RWPE2 (cell line): ENCODE measurements around the gene GNG4.

Experiments
- ATAC-seq: fragments of 200-7000 bp; cut with Tn5 transposase; 3 replicates; pipeline ENCODE4 v1.9.1; 2021; ENCODE audit warnings: low read depth
- DNase-seq: peaks from one replicate; pipeline ENCODE4 v3.0.0-alpha.2; 2020; ENCODE audit warnings: low spot score
- H3K27ac ChIP-seq: fragments of 450-650 bp; 2 replicates; pipeline ENCODE4 v1.5.1; 2017; ENCODE audit warnings: mild to moderate bottlenecking; ENCODE audit not compliant: poor library complexity, severe bottlenecking
- H3K27me3 ChIP-seq: fragments of 250-450 bp; sonication (Bioruptor Pico); 2 replicates; pipeline ENCODE4 v1.5.1; 2021; ENCODE audit warnings: mild to moderate bottlenecking, moderate library complexity; ENCODE audit not compliant: insufficient read depth, poor library complexity, severe bottlenecking
- H3K36me3 ChIP-seq: fragments of 250-450 bp; sonication (Bioruptor Pico); 2 replicates; pipeline ENCODE4 v1.5.1; 2020; ENCODE audit warnings: low read depth, mild to moderate bottlenecking, moderate library complexity
- H3K4me1 ChIP-seq: fragments of 250-450 bp; sonication (Bioruptor Pico); 2 replicates; pipeline ENCODE4 v1.5.1; 2021; ENCODE audit warnings: mild to moderate bottlenecking, moderate library complexity; ENCODE audit not compliant: insufficient read depth, poor library complexity, severe bottlenecking
- H3K4me3 ChIP-seq: fragments of 250-450 bp; sonication (Bioruptor Pico); 2 replicates; pipeline ENCODE4 v1.5.1; 2021; ENCODE audit warnings: mild to moderate bottlenecking, moderate library complexity; ENCODE audit not compliant: severe bottlenecking
- H3K9me3 ChIP-seq: fragments of 250-450 bp; sonication (Bioruptor Pico); 2 replicates; pipeline ENCODE4 v1.5.1; 2021; ENCODE audit warnings: mild to moderate bottlenecking, moderate library complexity; ENCODE audit not compliant: severe bottlenecking
- CTCF ChIP-seq: fragments of 450-650 bp; IDR thresholded peaks from one replicate; pipeline ENCODE4 v1.5.1; 2017; ENCODE audit warnings: mild to moderate bottlenecking, moderate library complexity; ENCODE audit not compliant: poor library complexity, severe bottlenecking

Gene GNG4

GRCh38 chr1:235586992-235587391 is 62.6 kb downstream of the GNG4 start:
- ATAC-seq (no peak), DNase-seq (no peak)

GRCh38 chr1:235586413-235586812 is 63.2 kb downstream of the GNG4 start:
- TF ChIP-seq CTCF, result no peak
- no peak overlapping the region for H3K4me3 ChIP-seq
- DNase-seq (no peak), ATAC-seq (no peak)
- H3K9me3 ChIP-seq, result no peaks in the 10 kb centered on the region
- H3K27ac ChIP-seq, result no peak overlapping the region
- H3K27me3 ChIP-seq, result no peaks in the 10 kb centered on the region
- no peaks in the 10 kb centered on the region for H3K36me3 ChIP-seq
- H3K4me1 ChIP-seq, result no peaks in the 10 kb centered on the region

More at GRCh38 chr1:235586992-235587391, 62.6 kb downstream of the GNG4 start:
- no peak for TF ChIP-seq CTCF
- Histone ChIP-seq H3K4me1 (no peaks in the 10 kb centered on the region), H3K9me3 (no peaks in the 10 kb centered on the region), H3K36me3 (no peaks in the 10 kb centered on the region), H3K27ac (no peak overlapping the region), H3K27me3 (no peaks in the 10 kb centered on the region), H3K4me3 (no peak overlapping the region)

- no peak for DNase-seq
- no peak for ATAC-seq
- no peaks in the 10 kb centered on the region for H3K36me3 ChIP-seq
- H3K27ac ChIP-seq, result no peak overlapping the region
- no peak overlapping the region for H3K4me3 ChIP-seq
- no peaks in the 10 kb centered on the region for H3K4me1 ChIP-seq
- no peaks in the 10 kb centered on the region for H3K27me3 ChIP-seq
- H3K9me3 ChIP-seq, result no peaks in the 10 kb centered on the region
- TF ChIP-seq CTCF, result no peak
Measured at GRCh38 chr1:235584973-235585372, 64.6 kb downstream of the GNG4 start.

GRCh38 chr1:235583511-235584001 is 66.0 kb downstream of the GNG4 start:
- no peaks in the 10 kb centered on the region for H3K4me1 ChIP-seq
- H3K27ac ChIP-seq, result no peak overlapping the region
- DNase-seq (no peak), ATAC-seq (no peak)
- TF ChIP-seq CTCF, result no peak
- H3K9me3 ChIP-seq, result no peaks in the 10 kb centered on the region
- no peaks in the 10 kb centered on the region for H3K27me3 ChIP-seq
- H3K4me3 ChIP-seq, result no peak overlapping the region
- no peaks in the 10 kb centered on the region for H3K36me3 ChIP-seq

GRCh38 chr1:235582130-235582529 is 67.5 kb downstream of the GNG4 start:
- DNase-seq (no peak), ATAC-seq (no peak)
- no peak for TF ChIP-seq CTCF
- no peak overlapping the region for H3K4me3 ChIP-seq
- H3K9me3 ChIP-seq, result no peaks in the 10 kb centered on the region
- no peak overlapping the region for H3K27ac ChIP-seq
- no peaks in the 10 kb centered on the region for H3K36me3 ChIP-seq
- H3K4me1 ChIP-seq, result no peaks in the 10 kb centered on the region
- no peaks in the 10 kb centered on the region for H3K27me3 ChIP-seq
